Smooth muscle cell (in vitro differentiated cells): ENCODE results near the gene ATP11A. TPM values are rescaled to one million over a fixed set of nuclear protein-coding genes. Genes with fewer than 3 reads are reported as not detected.

Experiments used
- DNase-seq: peaks from one replicate; lab custom pipeline; 2025; ENCODE audit not compliant: unreplicated experiment; lab: John Stamatoyannopoulos, UW
- H2AFZ ChIP-seq: fragments of 200-600 bp; sonication (generic); 2 replicates; pipeline ENCODE4 v1.6.0; 2016; ENCODE audit warnings: antibody characterized with exemption, low read depth, mild to moderate bottlenecking
- H3F3A ChIP-seq: fragments of 200-600 bp; sonication (generic); 2 replicates; pipeline ENCODE4 v1.6.0; 2017; ENCODE audit warnings: antibody characterized with exemption, low read depth
- H3K27ac ChIP-seq: fragments of 200-600 bp; sonication (generic); 2 replicates; pipeline ENCODE4 v1.5.1; 2016; ENCODE audit warnings: low read depth, mild to moderate bottlenecking
- H3K27me3 ChIP-seq: fragments of 200-600 bp; sonication (generic); 2 replicates; pipeline ENCODE4 v1.6.1; 2016; ENCODE audit warnings: low read depth, mild to moderate bottlenecking
- H3K36me3 ChIP-seq: fragments of 200-600 bp; sonication (generic); 2 replicates; pipeline ENCODE4 v1.5.1; 2016; ENCODE audit warnings: low read depth
- H3K4me1 ChIP-seq: fragments of 200-600 bp; sonication (generic); 2 replicates; pipeline ENCODE4 v1.5.1; 2016; ENCODE audit warnings: low read depth
- H3K4me2 ChIP-seq: fragments of 200-600 bp; sonication (generic); 2 replicates; pipeline ENCODE4 v1.6.0; 2016; ENCODE audit warnings: mild to moderate bottlenecking
- H3K4me3 ChIP-seq: fragments of 200-600 bp; sonication (generic); 2 replicates; pipeline ENCODE4 v1.5.1; 2016; ENCODE audit warnings: mild to moderate bottlenecking
- H3K79me2 ChIP-seq: fragments of 200-600 bp; sonication (generic); 2 replicates; pipeline ENCODE4 v1.6.0; 2016; ENCODE audit warnings: low read depth, mild to moderate bottlenecking
- H3K9ac ChIP-seq: fragments of 200-600 bp; sonication (generic); 2 replicates; pipeline ENCODE4 v1.6.0; 2016; ENCODE audit warnings: low read depth
- H3K9me3 ChIP-seq: fragments of 200-600 bp; sonication (generic); replicated peaks from 2 replicates; pipeline ENCODE4 v1.5.1; 2016; ENCODE audit warnings: low read depth
- H4K20me1 ChIP-seq: fragments of 200-600 bp; sonication (generic); 2 replicates; pipeline ENCODE4 v1.6.0; 2016; ENCODE audit warnings: low read depth
- WGBS: methylation state at CpG from one replicate; pipeline ENCODE4 v1.1.7; 2016; ENCODE audit warnings: low lambda C conversion rate; 5-methylcytosine and 5-hydroxymethylcytosine counted together
- polyA plus RNA-seq: library from polyadenylated mRNA; unstranded; fragments of >200 nt; fragmentation: Nextera tagmentation; extraction: Ambion mirVana; gene quantifications from 2 replicates; pipeline ENCODE4 v1.2.1, GENCODE V29; 2016
- total RNA-seq: library from RNA; depleted of rRNA; stranded (reverse); fragments of >200 nt; gene quantifications from 2 replicates; pipeline ENCODE4 v1.2.3, GENCODE V29; 2014
- TF ChIP-seq, protein P1 (sequence below): fragments of 200-600 bp; sonication (generic); IDR thresholded peaks from 2 replicates; pipeline ENCODE4 v1.5.1; 2017; ENCODE audit warnings: borderline replicate concordance, mild to moderate bottlenecking, antibody characterized with exemption; ENCODE audit not compliant: insufficient read depth, poor library complexity, severe bottlenecking

ATP11A gene
- total and polyA plus RNA-seq, 2 experiments from 2014 or later = 6.5 to 7.5 TPM

DNA sequence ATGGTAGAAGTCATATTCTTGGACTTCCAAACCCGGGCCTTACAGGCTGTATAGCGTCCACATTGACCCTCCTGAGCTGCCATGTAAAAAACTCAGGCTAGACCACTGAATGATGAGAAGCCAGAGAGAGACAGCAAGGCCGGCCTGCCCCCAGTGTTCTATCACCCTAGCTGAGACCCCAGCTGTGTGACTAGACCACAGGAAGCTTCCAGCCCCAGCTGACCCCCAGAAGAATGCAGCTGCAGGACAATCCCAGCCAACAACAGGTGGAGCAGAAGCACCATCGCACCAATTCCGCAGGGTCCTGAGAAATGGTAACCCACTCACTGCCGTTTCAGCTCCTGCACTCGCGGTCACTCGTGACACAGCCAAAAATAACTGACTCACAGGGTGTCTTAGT lies 2.9 kb upstream of the ATP11A start:
- no peak for DNase-seq
- H3K4me2 ChIP-seq = no peak overlapping the region
- H3K4me3 ChIP-seq = no peak overlapping the region
- TF ChIP-seq, protein P1, sequence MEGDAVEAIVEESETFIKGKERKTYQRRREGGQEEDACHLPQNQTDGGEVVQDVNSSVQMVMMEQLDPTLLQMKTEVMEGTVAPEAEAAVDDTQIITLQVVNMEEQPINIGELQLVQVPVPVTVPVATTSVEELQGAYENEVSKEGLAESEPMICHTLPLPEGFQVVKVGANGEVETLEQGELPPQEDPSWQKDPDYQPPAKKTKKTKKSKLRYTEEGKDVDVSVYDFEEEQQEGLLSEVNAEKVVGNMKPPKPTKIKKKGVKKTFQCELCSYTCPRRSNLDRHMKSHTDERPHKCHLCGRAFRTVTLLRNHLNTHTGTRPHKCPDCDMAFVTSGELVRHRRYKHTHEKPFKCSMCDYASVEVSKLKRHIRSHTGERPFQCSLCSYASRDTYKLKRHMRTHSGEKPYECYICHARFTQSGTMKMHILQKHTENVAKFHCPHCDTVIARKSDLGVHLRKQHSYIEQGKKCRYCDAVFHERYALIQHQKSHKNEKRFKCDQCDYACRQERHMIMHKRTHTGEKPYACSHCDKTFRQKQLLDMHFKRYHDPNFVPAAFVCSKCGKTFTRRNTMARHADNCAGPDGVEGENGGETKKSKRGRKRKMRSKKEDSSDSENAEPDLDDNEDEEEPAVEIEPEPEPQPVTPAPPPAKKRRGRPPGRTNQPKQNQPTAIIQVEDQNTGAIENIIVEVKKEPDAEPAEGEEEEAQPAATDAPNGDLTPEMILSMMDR = no peak
- no peaks in the 10 kb centered on the region for H3K9me3 ChIP-seq
- peaks cover 10% of the 10 kb centered on the region for H3K4me1 ChIP-seq
- peaks cover 6% of the 10 kb centered on the region for H3K79me2 ChIP-seq
- H2AFZ ChIP-seq = no peak overlapping the region
- no peaks in the 10 kb centered on the region for H3K36me3 ChIP-seq
- no peaks in the 10 kb centered on the region for H3K27me3 ChIP-seq
- no peak overlapping the region for H3K27ac ChIP-seq
- H3F3A ChIP-seq = no peaks in the 10 kb centered on the region
- 95% methylated on average over 9 of the region's 9 CpGs for WGBS
- no peak overlapping the region for H3K9ac ChIP-seq
- peaks cover 6% of the 10 kb centered on the region for H4K20me1 ChIP-seq

DNA sequence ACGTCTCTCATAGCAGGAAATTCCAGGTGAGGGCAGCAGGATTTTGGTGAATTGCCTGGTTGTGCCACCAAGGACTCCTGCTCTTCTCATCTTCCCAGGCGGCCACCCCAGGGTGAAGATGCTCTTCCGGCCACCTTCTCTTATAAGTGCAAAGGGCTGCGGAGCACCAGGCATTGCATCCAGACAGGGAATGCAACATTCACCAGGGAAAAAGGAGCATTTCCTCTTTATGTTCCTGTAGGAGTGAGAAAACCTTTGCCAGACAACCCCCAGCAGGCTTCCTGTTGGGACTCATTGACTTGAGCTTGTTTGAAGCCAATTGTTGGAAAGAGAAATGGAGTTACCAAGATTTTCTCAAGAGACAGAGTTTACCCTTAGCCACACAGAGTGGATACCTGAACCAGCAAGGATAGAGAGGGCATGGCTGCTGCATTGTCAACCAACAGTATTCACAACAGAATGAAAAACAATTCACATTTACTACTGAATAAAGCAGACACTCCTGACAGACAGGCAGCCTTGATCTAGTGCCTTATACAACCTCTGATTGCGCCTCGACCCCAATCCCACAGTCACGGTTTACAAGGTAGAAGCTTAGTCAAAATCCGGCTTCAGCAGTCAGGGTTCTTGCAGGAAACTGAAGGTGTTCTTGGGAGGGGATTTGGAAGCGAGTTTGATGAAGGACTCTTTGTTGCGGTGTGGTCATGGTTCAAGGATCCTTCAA lies 1.8 kb upstream of the ATP11A start:
- H3F3A ChIP-seq = no peaks in the 10 kb centered on the region
- no peak for DNase-seq
- H3K27ac ChIP-seq = no peak overlapping the region
- H3K79me2 ChIP-seq = peaks cover 16% of the 10 kb centered on the region
- H3K4me2 ChIP-seq = no peak overlapping the region
- H2AFZ ChIP-seq = no peak overlapping the region
- 95% methylated on average over 10 of the region's 10 CpGs for WGBS
- peaks cover 20% of the 10 kb centered on the region for H3K4me1 ChIP-seq
- no peaks in the 10 kb centered on the region for H3K36me3 ChIP-seq
- H3K9me3 ChIP-seq = no peaks in the 10 kb centered on the region
- H3K27me3 ChIP-seq = no peaks in the 10 kb centered on the region
- no peak overlapping the region for H3K4me3 ChIP-seq
- TF ChIP-seq, protein P1 = no peak
- H3K9ac ChIP-seq = no peak overlapping the region
- peaks cover 15% of the 10 kb centered on the region for H4K20me1 ChIP-seq

DNA sequence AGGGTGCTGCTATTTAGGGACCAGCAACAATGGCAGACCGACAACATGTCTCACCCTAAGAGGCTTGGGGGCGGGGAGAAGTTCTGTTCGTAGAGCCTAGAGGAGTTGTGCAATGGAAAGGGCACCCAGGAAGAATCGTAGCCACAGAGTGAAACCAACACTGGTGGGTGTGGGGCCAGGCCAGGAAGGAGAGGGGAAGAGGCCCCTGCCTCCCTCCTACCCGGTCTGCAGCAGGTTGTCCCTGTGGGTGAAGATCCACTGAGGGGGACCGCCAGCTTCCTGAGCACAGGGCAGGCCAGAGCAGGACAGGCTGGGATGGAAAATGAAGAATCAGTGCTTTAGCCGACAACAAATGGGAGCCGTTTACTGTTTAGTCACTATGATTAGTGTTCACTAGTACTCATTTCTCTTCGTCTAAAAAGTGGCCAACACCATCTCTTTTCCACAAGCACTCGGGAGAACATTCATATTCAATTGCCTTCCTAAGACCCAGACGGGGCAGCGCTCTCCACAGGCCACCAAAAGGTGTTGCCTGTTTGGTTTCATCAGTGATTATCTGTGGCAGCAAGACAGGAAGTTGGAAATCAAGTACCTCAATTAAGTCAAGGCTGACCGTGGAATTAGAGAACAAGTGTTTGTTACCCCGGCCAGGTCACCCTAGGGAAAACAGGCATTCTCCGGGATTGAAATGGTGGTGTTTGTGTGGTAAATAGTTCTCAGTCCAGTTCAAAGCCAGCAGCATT lies 1.1 kb upstream of the ATP11A start:
- H3F3A ChIP-seq = no peaks in the 10 kb centered on the region
- peak overlapping the region; percentile 97 for H2AFZ ChIP-seq
- no peak overlapping the region for H3K9ac ChIP-seq
- no peaks in the 10 kb centered on the region for H3K9me3 ChIP-seq
- DNase-seq = no peak
- H4K20me1 ChIP-seq = peaks cover 23% of the 10 kb centered on the region
- H3K27ac ChIP-seq = peak overlapping the region; percentile 75
- H3K4me2 ChIP-seq = peak overlapping the region; percentile 98
- no peaks in the 10 kb centered on the region for H3K27me3 ChIP-seq
- 59% methylated on average over 15 of the region's 15 CpGs for WGBS
- H3K4me1 ChIP-seq = peaks cover 21% of the 10 kb centered on the region
- no peaks in the 10 kb centered on the region for H3K36me3 ChIP-seq
- TF ChIP-seq, protein P1 = no peak
- H3K4me3 ChIP-seq = peak overlapping the region; percentile 84
- H3K79me2 ChIP-seq = peaks cover 21% of the 10 kb centered on the region
